ENCODE results near the gene CTSW. TPM values are rescaled to one million over a fixed set of nuclear protein-coding genes. Genes with fewer than 3 reads are reported as not detected.

The CTSW gene
- total RNA-seq, 1 donor from 2014 or later, result not detected

- Mint-ChIP-seq H3K27ac (ENCODE audit: unreplicated experiment) (no peak overlapping the region), H3K9me3 (no peaks in the 10 kb centered on the region), H3K27me3 (ENCODE audit: low read depth) (no peaks in the 10 kb centered on the region), H3K4me3 (peak overlapping the region; percentile 49), H3K4me1 (peaks cover 34% of the 10 kb centered on the region), H3K36me3 (ENCODE audit: low read depth) (peaks cover 8% of the 10 kb centered on the region)
- DNase-seq (ENCODE audit: low read depth, low spot score), result no peak
- TF ChIP-seq, protein P1, sequence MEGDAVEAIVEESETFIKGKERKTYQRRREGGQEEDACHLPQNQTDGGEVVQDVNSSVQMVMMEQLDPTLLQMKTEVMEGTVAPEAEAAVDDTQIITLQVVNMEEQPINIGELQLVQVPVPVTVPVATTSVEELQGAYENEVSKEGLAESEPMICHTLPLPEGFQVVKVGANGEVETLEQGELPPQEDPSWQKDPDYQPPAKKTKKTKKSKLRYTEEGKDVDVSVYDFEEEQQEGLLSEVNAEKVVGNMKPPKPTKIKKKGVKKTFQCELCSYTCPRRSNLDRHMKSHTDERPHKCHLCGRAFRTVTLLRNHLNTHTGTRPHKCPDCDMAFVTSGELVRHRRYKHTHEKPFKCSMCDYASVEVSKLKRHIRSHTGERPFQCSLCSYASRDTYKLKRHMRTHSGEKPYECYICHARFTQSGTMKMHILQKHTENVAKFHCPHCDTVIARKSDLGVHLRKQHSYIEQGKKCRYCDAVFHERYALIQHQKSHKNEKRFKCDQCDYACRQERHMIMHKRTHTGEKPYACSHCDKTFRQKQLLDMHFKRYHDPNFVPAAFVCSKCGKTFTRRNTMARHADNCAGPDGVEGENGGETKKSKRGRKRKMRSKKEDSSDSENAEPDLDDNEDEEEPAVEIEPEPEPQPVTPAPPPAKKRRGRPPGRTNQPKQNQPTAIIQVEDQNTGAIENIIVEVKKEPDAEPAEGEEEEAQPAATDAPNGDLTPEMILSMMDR (conservative IDR thresholded peaks at IDR 0.05), result no peak
Measured at GRCh38 chr11:65864706-65865471, 14.7 kb upstream of the CTSW start.

DNA sequence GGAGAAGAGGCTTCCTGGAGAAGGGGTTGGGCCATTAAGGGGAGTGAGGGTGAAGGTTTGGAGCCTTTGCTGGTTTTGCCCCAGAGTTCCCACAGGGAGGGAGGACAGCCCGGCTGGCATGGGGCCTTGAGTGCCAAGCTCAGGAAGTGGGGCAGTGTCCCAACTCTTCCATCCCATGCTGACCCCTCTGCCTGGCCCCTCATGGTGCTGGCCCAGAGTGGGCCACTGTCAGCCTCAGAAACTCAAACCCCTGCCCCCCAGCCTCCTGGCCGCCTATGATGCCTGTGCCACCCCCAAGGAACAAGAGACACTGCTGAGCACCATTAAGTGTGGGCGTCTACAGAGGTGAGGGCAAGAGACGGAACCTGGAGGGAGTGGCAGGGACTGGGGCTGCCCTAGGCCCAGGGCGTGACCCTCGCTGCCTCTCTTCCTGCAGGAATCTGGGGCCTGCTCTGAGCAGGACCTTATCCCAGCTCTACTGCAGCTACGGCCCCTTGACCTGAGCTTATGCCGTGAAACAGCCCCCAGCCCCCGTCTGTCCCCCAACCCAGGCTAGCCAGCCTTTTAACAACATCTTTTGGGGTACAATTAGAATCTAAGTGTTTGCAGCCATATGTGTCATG is 14.0 kb upstream of the CTSW start:
- Mint-ChIP-seq H3K4me3 (peak overlapping the region; percentile 23), H3K36me3 (ENCODE audit: low read depth) (peaks cover 8% of the 10 kb centered on the region), H3K9me3 (no peaks in the 10 kb centered on the region), H3K4me1 (peaks cover 37% of the 10 kb centered on the region), H3K27me3 (ENCODE audit: low read depth) (no peaks in the 10 kb centered on the region), H3K27ac (ENCODE audit: unreplicated experiment) (no peak overlapping the region)
- TF ChIP-seq, protein P1 (conservative IDR thresholded peaks at IDR 0.05), result no peak
- no peak for DNase-seq (ENCODE audit: low read depth, low spot score)

- H3K27ac Mint-ChIP-seq (ENCODE audit: unreplicated experiment), result peak overlapping the region; percentile 19
- H3K9me3 Mint-ChIP-seq, result no peaks in the 10 kb centered on the region
- H3K4me3 Mint-ChIP-seq, result peak overlapping the region; percentile 82
- no peaks in the 10 kb centered on the region for H3K27me3 Mint-ChIP-seq (ENCODE audit: low read depth)
- H3K36me3 Mint-ChIP-seq (ENCODE audit: low read depth), result peaks cover 8% of the 10 kb centered on the region
- H3K4me1 Mint-ChIP-seq, result peaks cover 34% of the 10 kb centered on the region
- TF ChIP-seq, protein P1 (conservative IDR thresholded peaks at IDR 0.05), result no peak
- DNase-seq (ENCODE audit: low read depth, low spot score), result no peak
Measured at GRCh38 chr11:65866509-65867283, 12.9 kb upstream of the CTSW start.

DNA sequence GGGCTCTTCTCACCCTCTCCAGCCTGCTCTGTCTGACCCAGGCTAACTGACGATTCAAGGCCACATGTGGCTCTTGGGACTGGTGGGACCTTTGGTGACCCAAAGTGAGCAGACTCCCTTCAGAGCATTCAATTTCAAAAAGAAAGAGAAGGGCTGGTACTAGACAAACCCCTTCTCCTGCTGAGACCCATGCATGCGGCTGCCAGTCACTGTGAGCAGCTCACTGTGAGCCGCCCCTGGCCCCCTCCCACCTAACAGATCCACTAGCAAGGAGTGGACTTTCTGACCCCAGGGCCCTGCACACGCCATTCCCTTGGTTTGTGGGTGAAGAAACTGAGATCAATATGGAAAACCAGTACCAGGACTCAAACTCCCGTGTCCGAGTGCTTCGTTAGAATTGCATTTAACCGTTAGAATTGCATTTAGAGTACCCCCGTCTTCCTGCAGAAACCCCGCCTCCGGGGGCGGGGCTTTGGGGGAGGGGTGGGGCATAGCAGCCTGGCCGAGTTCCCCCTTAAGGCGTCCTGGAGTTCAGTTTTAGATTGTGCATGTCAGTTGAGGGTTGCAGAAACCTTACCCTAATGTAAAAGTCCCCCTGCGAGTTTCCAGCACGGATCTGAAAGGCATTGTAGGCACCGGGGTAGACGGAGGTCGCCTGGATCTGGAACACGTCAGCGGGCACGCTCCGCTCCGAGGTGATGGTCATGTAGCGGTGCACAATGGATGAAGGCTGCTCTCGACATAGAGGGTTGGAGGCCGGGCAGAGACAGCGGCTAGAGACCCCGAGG is 12.2 kb upstream of the CTSW start:
- Mint-ChIP-seq H3K4me1 (peaks cover 36% of the 10 kb centered on the region), H3K36me3 (ENCODE audit: low read depth) (peaks cover 8% of the 10 kb centered on the region), H3K4me3 (peak overlapping the region; percentile 82), H3K9me3 (no peaks in the 10 kb centered on the region), H3K27ac (ENCODE audit: unreplicated experiment) (peak overlapping the region; percentile 38), H3K27me3 (ENCODE audit: low read depth) (no peaks in the 10 kb centered on the region)
- no peak for DNase-seq (ENCODE audit: low read depth, low spot score)
- TF ChIP-seq, protein P1 (conservative IDR thresholded peaks at IDR 0.05), result no peak

DNA sequence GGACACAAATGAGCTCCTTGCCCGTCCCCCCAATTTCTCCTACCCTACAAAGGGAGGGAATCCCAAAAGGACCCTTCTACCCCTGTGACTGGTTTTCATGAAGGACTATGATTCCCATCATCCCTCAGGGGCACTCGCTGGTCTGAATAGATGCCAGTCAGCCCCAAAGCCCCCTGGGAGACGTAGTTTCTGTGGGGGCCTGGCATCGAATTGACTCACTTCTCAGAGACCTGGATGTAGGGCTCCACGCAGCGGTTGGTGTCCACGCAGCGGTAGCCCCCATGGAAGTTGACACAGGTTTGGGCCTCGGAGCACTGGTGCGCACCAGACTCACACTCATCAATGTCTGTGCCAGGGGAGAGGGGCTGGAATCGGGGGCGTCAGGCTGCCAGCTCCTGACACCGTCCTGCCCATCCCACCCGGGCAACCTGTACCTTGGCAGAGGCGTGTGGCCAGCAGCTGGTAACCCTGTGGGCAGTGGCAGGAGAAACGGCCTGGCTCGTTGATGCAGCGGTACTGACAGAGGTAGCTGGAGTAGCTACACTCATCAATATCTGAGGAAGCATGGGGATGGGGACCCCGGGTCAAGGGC is 11.5 kb upstream of the CTSW start:
- Mint-ChIP-seq H3K9me3 (no peaks in the 10 kb centered on the region), H3K27me3 (ENCODE audit: low read depth) (peaks cover 4% of the 10 kb centered on the region), H3K27ac (ENCODE audit: unreplicated experiment) (no peak overlapping the region), H3K4me3 (peak overlapping the region; percentile 82), H3K36me3 (ENCODE audit: low read depth) (peaks cover 8% of the 10 kb centered on the region), H3K4me1 (peaks cover 36% of the 10 kb centered on the region)
- no peak for DNase-seq (ENCODE audit: low read depth, low spot score)
- TF ChIP-seq, protein P1 (conservative IDR thresholded peaks at IDR 0.05), result no peak
